Coronary artery (tissue), 2 donors: Measurements from ENCODE around the gene SLITRK1.

ENCODE experiments used
- DNase-seq: peaks from one replicate; pipeline ENCODE4 v3.0.0-alpha.2; 2017; ENCODE audit warnings: low spot score
- H3K27ac ChIP-seq, 2 donors: fragments of 200-600 bp; sonication (generic); one replicate each; pipeline ENCODE4 v1.5.1; 2016 to 2019
- H3K4me3 ChIP-seq: fragments of 200-600 bp; sonication (generic); 2 replicates; pipeline ENCODE4 v1.5.1; 2016; ENCODE audit warnings: mild to moderate bottlenecking, moderate library complexity
- CTCF ChIP-seq: fragments of 200-600 bp; sonication (generic); IDR thresholded peaks from one replicate; pipeline ENCODE4 v1.5.1; 2019; ENCODE audit warnings: antibody characterized with exemption

SLITRK1 gene

GRCh38 chr13:83865161-83866137, 16.8 kb downstream of the SLITRK1 start:
- TF ChIP-seq CTCF: no peak
- no peak for DNase-seq
- no peak overlapping the region for H3K4me3 ChIP-seq
- H3K27ac ChIP-seq: no peak overlapping the region

DNA sequence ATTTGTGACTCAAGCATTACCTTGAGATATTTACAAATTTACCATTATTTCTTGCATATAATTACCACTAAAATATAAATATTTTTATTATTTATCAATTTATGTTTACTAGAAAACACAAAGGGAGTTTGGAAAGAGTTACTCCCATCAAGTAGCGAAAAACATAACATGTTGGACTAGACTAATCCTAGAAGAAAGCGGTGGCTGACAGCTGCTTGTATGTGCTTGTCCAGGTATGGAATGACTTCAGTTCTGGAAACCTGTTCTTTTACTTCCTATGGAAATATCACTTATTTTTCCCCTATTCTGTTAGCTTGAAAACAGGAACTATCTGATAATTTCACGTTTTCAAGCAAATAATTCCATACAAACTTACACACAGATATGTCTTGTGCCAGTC, 28.5 kb downstream of the SLITRK1 start:
- no peak for DNase-seq
- no peak for TF ChIP-seq CTCF
- H3K27ac ChIP-seq: no peak overlapping the region
- H3K4me3 ChIP-seq: no peak overlapping the region

- Histone ChIP-seq H3K27ac (no peak overlapping the region), H3K4me3 (no peak overlapping the region)
- DNase-seq: no peak
- no peak for TF ChIP-seq CTCF
Measured at GRCh38 chr13:83845106-83845505, 37.2 kb downstream of the SLITRK1 start.

DNA sequence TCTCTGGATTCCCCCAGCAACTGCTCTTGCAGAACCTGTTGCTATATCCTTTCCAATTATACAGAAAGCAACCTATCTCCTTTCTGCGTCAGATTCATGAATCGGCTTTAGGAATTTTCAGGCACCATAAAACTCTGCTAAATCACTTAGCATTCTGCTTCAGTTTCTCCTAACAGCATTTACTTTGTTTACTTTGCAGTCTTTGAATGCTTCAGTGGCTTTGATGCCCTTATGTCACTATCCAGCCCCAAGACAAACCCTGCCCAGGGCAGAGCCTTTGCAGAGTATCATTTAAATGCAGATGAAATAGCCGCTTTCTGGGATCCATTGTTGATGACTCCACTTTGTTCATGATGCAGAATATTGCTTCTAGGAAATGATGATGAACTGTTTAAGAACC, 43.1 kb downstream of the SLITRK1 start:
- Histone ChIP-seq H3K27ac (no peak overlapping the region), H3K4me3 (no peak overlapping the region)
- DNase-seq: no peak

GRCh38 chr13:83831796-83832195, 50.5 kb downstream of the SLITRK1 start:
- Histone ChIP-seq H3K27ac (no peak overlapping the region), H3K4me3 (no peak overlapping the region)
- DNase-seq: no peak
- TF ChIP-seq CTCF: no peak

More for the DNA sequence above, 43.1 kb downstream of the SLITRK1 start:
- no peak for TF ChIP-seq CTCF

DNA sequence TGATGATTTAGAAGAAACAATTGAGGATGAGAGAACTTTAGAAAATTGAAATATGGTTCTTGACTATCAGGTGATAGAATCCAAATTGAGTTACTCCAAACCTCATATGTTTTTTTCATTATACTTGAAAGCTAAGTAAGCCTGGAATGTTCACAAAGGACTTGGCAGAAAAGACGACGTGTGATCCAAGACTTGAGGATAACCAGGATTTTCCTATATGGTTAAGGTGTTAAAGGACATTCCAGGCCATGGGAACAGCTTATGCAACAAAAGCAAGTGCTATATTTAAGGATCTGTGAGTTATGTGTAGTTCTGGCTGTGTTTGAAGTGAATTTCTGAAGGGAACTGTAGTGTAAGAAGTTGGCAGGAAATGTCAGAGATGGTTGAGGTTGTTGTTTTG, 52.5 kb downstream of the SLITRK1 start:
- Histone ChIP-seq H3K4me3 (no peak overlapping the region), H3K27ac (no peak overlapping the region)
- TF ChIP-seq CTCF: no peak
- no peak for DNase-seq

DNA sequence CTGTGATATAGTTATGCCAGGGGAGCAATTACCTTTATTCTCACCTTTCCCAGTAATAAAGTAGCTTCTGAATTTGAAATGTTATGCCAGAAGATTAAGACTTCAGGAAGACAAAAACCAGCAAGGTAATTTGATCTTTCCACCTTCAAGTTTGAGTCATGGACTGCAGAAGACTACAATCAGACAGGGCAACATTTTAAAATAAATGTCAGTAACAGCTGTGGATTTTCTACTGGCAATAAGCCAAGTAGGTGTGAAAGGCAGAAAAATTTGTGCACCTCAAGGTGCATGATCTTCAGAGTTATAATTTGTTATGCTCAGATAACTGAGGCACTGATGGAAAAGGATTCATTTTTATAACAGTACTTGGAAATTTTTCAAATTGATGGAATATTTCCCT, 54.9 kb downstream of the SLITRK1 start:
- no peak for TF ChIP-seq CTCF
- H3K4me3 ChIP-seq: no peak overlapping the region
- H3K27ac ChIP-seq: no peak overlapping the region
- no peak for DNase-seq
